ENCODE measurements around the gene EZH2.

GRCh38 chr7:148921806-148922205, 37.7 kb upstream of the EZH2 start:
- TF ChIP-seq CTCF (conservative IDR thresholded peaks at IDR 0.05 in 1 of 2, IDR thresholded peaks at IDR 0.05 in 1 of 2; ENCODE audit: low read depth in 1 of 2, low read length in 2 of 2) (no peak), EZH2 (IDR thresholded peaks at IDR 0.05; ENCODE audit: low read length, missing control alignments) (no peak)
